Hypothalamus (tissue), 51 donors: ENCODE data around the gene OSBP2.
"Not testable (repeated sequence)": the region's sequence is repeated elsewhere in the genome, so short reads cannot be mapped to it uniquely, and the experiment has no call there.

Source experiments
- DNase-seq, 51 donors: peaks; one replicate each; lab custom pipeline; 2025; lab: John Stamatoyannopoulos, UW

OSBP2 gene

GRCh38 chr22:30754521-30754920 is 59.8 kb downstream of the OSBP2 start:
- DNase-seq = no peak

GRCh38 chr22:30754971-30755758 is 60.5 kb downstream of the OSBP2 start:
- peak in 32 of 51 donors; percentile 3 to 66 (median 33) for DNase-seq

GRCh38 chr22:30755759-30756124 is 61.1 kb downstream of the OSBP2 start:
- no peak for DNase-seq

GRCh38 chr22:30763815-30764673 is 69.4 kb downstream of the OSBP2 start:
- DNase-seq = peak in 23 of 51 donors; percentile 4 to 61 (median 15)

GRCh38 chr22:30767661-30768060 is 73.0 kb downstream of the OSBP2 start:
- no peak for DNase-seq

GRCh38 chr22:30770716-30771115 is 76.0 kb downstream of the OSBP2 start:
- DNase-seq = no peak

GRCh38 chr22:30773919-30774318 is 79.2 kb downstream of the OSBP2 start:
- DNase-seq = no peak

GRCh38 chr22:30774566-30774965 is 79.9 kb downstream of the OSBP2 start:
- DNase-seq = no peak

GRCh38 chr22:30776476-30776875 is 81.8 kb downstream of the OSBP2 start:
- DNase-seq = no peak

- not testable (repeated sequence) for DNase-seq
Measured at GRCh38 chr22:30777146-30777545, 82.5 kb downstream of the OSBP2 start.

- DNase-seq = no peak
Measured at GRCh38 chr22:30777587-30777986, 82.9 kb downstream of the OSBP2 start.

- no peak for DNase-seq
Measured at GRCh38 chr22:30778261-30778660, 83.6 kb downstream of the OSBP2 start.

GRCh38 chr22:30780026-30780425 is 85.4 kb downstream of the OSBP2 start:
- DNase-seq = no peak

GRCh38 chr22:30781271-30781875 is 86.7 kb downstream of the OSBP2 start:
- DNase-seq = no peak

GRCh38 chr22:30782613-30783012 is 87.9 kb downstream of the OSBP2 start:
- DNase-seq = no peak

- no peak for DNase-seq
Measured at GRCh38 chr22:30783021-30783420, 88.3 kb downstream of the OSBP2 start.

- no peak for DNase-seq
Measured at GRCh38 chr22:30785527-30785926, 90.9 kb downstream of the OSBP2 start.

- DNase-seq = no peak
Measured at GRCh38 chr22:30790366-30790765, 95.7 kb downstream of the OSBP2 start.

- no peak for DNase-seq
Measured at GRCh38 chr22:30792456-30792855, 97.8 kb downstream of the OSBP2 start.

- DNase-seq = no peak
Measured at GRCh38 chr22:30795118-30795517, 100.4 kb downstream of the OSBP2 start.

- DNase-seq = no peak
Measured at GRCh38 chr22:30801695-30802094, 107.0 kb downstream of the OSBP2 start.
